SK-N-SH (cell line): Measurements from ENCODE around the gene FHDC1. TPM values are rescaled to one million over a fixed set of nuclear protein-coding genes. Genes with fewer than 3 reads are reported as not detected.

Experiments
- CTCF ChIA-PET: fragments of 300-600, 350-600 bp; formaldehyde crosslinking; extraction: SDS; loops from one replicate; lab custom pipeline; 2021; lab: Yijun Ruan, JAX
- POLR2A ChIA-PET: fragments of 350-600 bp; sonication (Branson Sonifier 250); formaldehyde crosslinking; extraction: SDS; loops from one replicate; lab custom pipeline; 2020; ENCODE audit warnings: antibody characterized with exemption, inconsistent platforms; lab: Yijun Ruan, JAX
- DNase-seq: peaks from one replicate; pipeline ENCODE4 v3.0.0; 2012
- H2AFZ ChIP-seq: fragments of 200-600 bp; sonication (generic); 2 replicates; pipeline ENCODE4 v1.8.1; 2016; ENCODE audit warnings: antibody characterized with exemption, mild to moderate bottlenecking, low read depth
- H3F3A ChIP-seq: fragments of 200-600 bp; sonication (generic); replicated peaks from 2 replicates; pipeline ENCODE3; 2016; ENCODE audit warnings: antibody characterized with exemption, mild to moderate bottlenecking; ENCODE audit not compliant: insufficient read depth
- H3K27ac ChIP-seq, 2 experiments: fragments of 200-500 bp in 1 of 2; fragments of 200-600 bp in 1 of 2; sonication (Bioruptor generic) in 1 of 2; sonication (generic), shearing (Covaris generic) in 1 of 2; 2 replicates each; pipeline versions ENCODE4 v1.5.1 to v1.6.1; 2014 to 2016; ENCODE audit warnings: low read depth in 2 of 2, inconsistent platforms in 1 of 2, low read length in 1 of 2, mild to moderate bottlenecking in 1 of 2, mixed read lengths in 1 of 2
- H3K27me3 ChIP-seq: fragments of 200-600 bp; sonication (generic), shearing (Covaris generic); 2 replicates; pipeline ENCODE4 v1.6.1; 2016; ENCODE audit warnings: mixed run types; ENCODE audit not compliant: insufficient read depth
- H3K36me3 ChIP-seq, 2 experiments: fragments of 200-500 bp in 1 of 2; fragments of 200-600 bp in 1 of 2; sonication (Bioruptor generic) in 1 of 2; sonication (generic) in 1 of 2; replicated peaks in 1 of 2; 2 replicates each; pipeline versions ENCODE3 to v1.5.1; 2014 to 2016; ENCODE audit warnings: low read length in 1 of 2, mild to moderate bottlenecking in 1 of 2; ENCODE audit not compliant: insufficient read depth in 2 of 2, control insufficient read depth in 1 of 2
- H3K4me1 ChIP-seq, 2 experiments: fragments of 200-500 bp in 1 of 2; fragments of 200-600 bp in 1 of 2; sonication (Bioruptor generic) in 1 of 2; sonication (generic), shearing (Covaris generic) in 1 of 2; 2 replicates each; pipeline versions ENCODE4 v1.5.1 to v1.6.1; 2014 to 2016; ENCODE audit warnings: low read depth in 1 of 2, low read length in 1 of 2, mixed run types in 1 of 2; ENCODE audit not compliant: insufficient read depth in 2 of 2, control insufficient read depth in 1 of 2
- H3K4me2 ChIP-seq: fragments of 200-600 bp; sonication (generic), shearing (Covaris generic); 2 replicates; pipeline ENCODE4 v1.6.1; 2017; ENCODE audit warnings: mixed run types
- H3K4me3 ChIP-seq, 2 experiments: fragments of 200-500 bp in 1 of 2; fragments of 200-600 bp in 1 of 2; sonication (Bioruptor generic) in 1 of 2; sonication (generic), shearing (Covaris generic) in 1 of 2; 2 replicates each; pipeline versions ENCODE4 v1.5.1 to v1.8.1; 2014 to 2016; ENCODE audit warnings: low read depth in 2 of 2, inconsistent platforms in 1 of 2, low read length in 1 of 2, mild to moderate bottlenecking in 1 of 2, mixed read lengths in 1 of 2, moderate library complexity in 1 of 2
- H3K79me2 ChIP-seq: fragments of 200-600 bp; sonication (generic); 2 replicates; pipeline ENCODE4 v1.8.1; 2017; ENCODE audit warnings: mild to moderate bottlenecking; ENCODE audit not compliant: insufficient read depth
- H3K9ac ChIP-seq: fragments of 200-600 bp; sonication (generic); 2 replicates; pipeline ENCODE4 v1.6.1; 2017; ENCODE audit warnings: mixed run types
- H3K9me2 ChIP-seq: fragments of 200-600 bp; sonication (generic); 2 replicates; pipeline ENCODE4 v1.6.1; 2017; ENCODE audit warnings: mixed run types
- H3K9me3 ChIP-seq: fragments of 200-600 bp; sonication (generic); 2 replicates; pipeline ENCODE4 v1.6.1; 2017; ENCODE audit warnings: mixed run types, mild to moderate bottlenecking, moderate library complexity
- H4K20me1 ChIP-seq: fragments of 200-600 bp; sonication (generic); 2 replicates; pipeline ENCODE4 v1.6.1; 2017; ENCODE audit warnings: mild to moderate bottlenecking, mixed run types; ENCODE audit not compliant: insufficient read depth
- CHD2 ChIP-seq: fragments of 150-350 bp; IDR thresholded peaks from 2 replicates; pipeline ENCODE4 v1.6.1; 2018; ENCODE audit warnings: low read length; ENCODE audit not compliant: partially characterized antibody
- ELF1 ChIP-seq: IDR thresholded peaks from 2 replicates; pipeline ENCODE4 v1.4.0; 2012
- EP300 ChIP-seq, 2 experiments: IDR thresholded peaks; 2 replicates each; pipeline versions ENCODE4 v1.4.0 to v1.6.1; 2012; ENCODE audit warnings: borderline replicate concordance in 1 of 2, low read depth in 1 of 2, low read length in 1 of 2
- EZH2phosphoT487 ChIP-seq: fragments of 200-600 bp; sonication (generic); IDR thresholded peaks from 2 replicates; pipeline ENCODE4 v1.6.1; 2017; ENCODE audit warnings: low read depth, mixed run types, mild to moderate bottlenecking, antibody characterized with exemption, moderate library complexity, borderline replicate concordance
- FOSL2 ChIP-seq: IDR thresholded peaks from 2 replicates; pipeline ENCODE4 v1.4.0; 2012; ENCODE audit warnings: low read depth, mild to moderate bottlenecking, moderate library complexity, borderline replicate concordance
- FOXM1 ChIP-seq: IDR thresholded peaks from 2 replicates; pipeline ENCODE4 v1.4.0; 2012; ENCODE audit warnings: low read depth, mild to moderate bottlenecking
- GABPA ChIP-seq: IDR thresholded peaks from 2 replicates; pipeline ENCODE4 v1.4.0; 2012; ENCODE audit warnings: low read depth, mild to moderate bottlenecking
- MEF2A ChIP-seq: IDR thresholded peaks from 2 replicates; pipeline ENCODE4 v1.4.0; 2012; ENCODE audit warnings: low read depth, borderline replicate concordance
- MXI1 ChIP-seq: IDR thresholded peaks from 2 replicates; pipeline ENCODE4 v1.6.1; 2012; ENCODE audit warnings: mild to moderate bottlenecking, low read depth, low read length, improper control_type of control experiment
- NFIC ChIP-seq: IDR thresholded peaks from 2 replicates; pipeline ENCODE4 v1.4.0; 2012; ENCODE audit warnings: borderline replicate concordance
- POLR2AphosphoS5 ChIP-seq: IDR thresholded peaks from 2 replicates; pipeline ENCODE4 v1.6.1; 2012; ENCODE audit warnings: low read depth, low read length
- RFX5 ChIP-seq: IDR thresholded peaks from 2 replicates; pipeline ENCODE4 v1.6.1; 2012; ENCODE audit warnings: mild to moderate bottlenecking, improper control_type of control experiment, low read length
- SIN3A ChIP-seq: IDR thresholded peaks from 2 replicates; pipeline ENCODE4 v1.6.1; 2012; ENCODE audit warnings: low read depth, mild to moderate bottlenecking, low read length, moderate library complexity, borderline replicate concordance
- SMC3 ChIP-seq: IDR thresholded peaks from 2 replicates; pipeline ENCODE4 v1.6.1; 2012; ENCODE audit warnings: low read depth, low read length, improper control_type of control experiment
- YY1 ChIP-seq: IDR thresholded peaks from 2 replicates; pipeline ENCODE4 v1.4.0; 2012; ENCODE audit warnings: low read depth, mild to moderate bottlenecking
- WGBS: methylation state at CpG from one replicate; pipeline ENCODE4 v1.1.6; 2017; ENCODE audit warnings: low lambda C conversion rate; 5-methylcytosine and 5-hydroxymethylcytosine counted together
- polyA plus RNA-seq, 3 experiments: library from polyadenylated mRNA; depleted of rRNA; stranded (reverse); fragments of >200 nt; gene quantifications; 2 replicates each; pipeline ENCODE4 v1.2.3, GENCODE V29; 2012
- TF ChIP-seq, protein P1 (sequence below): IDR thresholded peaks from 2 replicates; pipeline ENCODE4 v1.4.0; 2012; ENCODE audit warnings: low read depth, borderline replicate concordance
- TF ChIP-seq, protein P2 (sequence below): fragments of 150-350 bp; IDR thresholded peaks from 2 replicates; pipeline ENCODE4 v1.6.1; 2017; ENCODE audit warnings: antibody characterized with exemption, low read length, low read depth, borderline replicate concordance
- TF ChIP-seq, protein P3 (sequence below): IDR thresholded peaks from 2 replicates; pipeline ENCODE4; 2012
- TF ChIP-seq, protein P4 (sequence below): fragments of 150-350 bp; IDR thresholded peaks from 2 replicates; pipeline ENCODE4 v1.6.1; 2016; ENCODE audit warnings: mild to moderate bottlenecking, low read depth, low read length
- TF ChIP-seq, protein P5 (sequence below): fragments of 200-600 bp; sonication (generic); IDR thresholded peaks from 2 replicates; pipeline ENCODE4 v1.6.1; 2017; ENCODE audit warnings: antibody characterized with exemption, mild to moderate bottlenecking, moderate library complexity

FHDC1 gene
- polyA plus RNA-seq, 1 of the 3 experiments (the other 2 are of a cell fraction) = 0.02 TPM

DNA sequence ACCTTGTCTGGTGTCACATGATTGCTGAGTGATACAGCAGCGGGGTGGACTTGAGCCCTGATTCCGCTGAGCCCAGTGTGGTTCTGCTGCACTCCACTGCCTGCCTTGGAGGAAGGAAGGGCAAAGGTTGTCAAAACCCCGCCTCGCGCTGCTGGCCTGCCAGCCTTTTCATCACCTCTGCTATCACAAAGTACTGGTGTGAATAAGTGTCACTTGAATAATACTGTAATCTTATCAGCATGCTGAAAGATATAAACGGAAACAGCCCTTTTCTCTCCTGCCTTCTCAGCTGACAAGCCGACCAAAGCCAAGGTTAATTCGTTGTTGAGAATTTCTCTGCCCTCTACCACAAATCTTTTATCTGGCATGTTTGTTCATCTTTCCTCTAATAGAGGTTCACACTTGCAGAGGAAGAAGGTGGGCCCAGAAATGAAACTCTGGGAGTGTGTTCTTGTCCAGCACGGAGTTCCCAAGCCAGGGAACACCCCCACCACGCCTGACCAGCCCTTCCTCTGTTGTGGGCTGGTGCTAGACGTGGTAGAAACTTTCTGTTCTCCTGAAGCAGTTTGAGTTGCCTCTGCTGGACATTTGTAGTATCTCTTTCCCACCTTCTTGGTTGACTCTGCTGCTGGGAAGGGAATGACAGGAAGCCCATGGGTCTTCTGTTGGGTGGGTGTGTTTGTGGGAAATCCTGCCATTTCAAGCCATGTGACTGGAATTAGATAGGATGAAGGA lies 21.5 kb downstream of the FHDC1 start:
- H3K9me2 ChIP-seq = no peaks in the 10 kb centered on the region
- no peak for TF ChIP-seq MEF2A
- no peak for TF ChIP-seq EZH2phosphoT487
- TF ChIP-seq, protein P1, sequence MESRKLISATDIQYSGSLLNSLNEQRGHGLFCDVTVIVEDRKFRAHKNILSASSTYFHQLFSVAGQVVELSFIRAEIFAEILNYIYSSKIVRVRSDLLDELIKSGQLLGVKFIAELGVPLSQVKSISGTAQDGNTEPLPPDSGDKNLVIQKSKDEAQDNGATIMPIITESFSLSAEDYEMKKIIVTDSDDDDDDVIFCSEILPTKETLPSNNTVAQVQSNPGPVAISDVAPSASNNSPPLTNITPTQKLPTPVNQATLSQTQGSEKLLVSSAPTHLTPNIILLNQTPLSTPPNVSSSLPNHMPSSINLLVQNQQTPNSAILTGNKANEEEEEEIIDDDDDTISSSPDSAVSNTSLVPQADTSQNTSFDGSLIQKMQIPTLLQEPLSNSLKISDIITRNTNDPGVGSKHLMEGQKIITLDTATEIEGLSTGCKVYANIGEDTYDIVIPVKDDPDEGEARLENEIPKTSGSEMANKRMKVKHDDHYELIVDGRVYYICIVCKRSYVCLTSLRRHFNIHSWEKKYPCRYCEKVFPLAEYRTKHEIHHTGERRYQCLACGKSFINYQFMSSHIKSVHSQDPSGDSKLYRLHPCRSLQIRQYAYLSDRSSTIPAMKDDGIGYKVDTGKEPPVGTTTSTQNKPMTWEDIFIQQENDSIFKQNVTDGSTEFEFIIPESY = no peak
- no peak for TF ChIP-seq SIN3A
- TF ChIP-seq, protein P2, sequence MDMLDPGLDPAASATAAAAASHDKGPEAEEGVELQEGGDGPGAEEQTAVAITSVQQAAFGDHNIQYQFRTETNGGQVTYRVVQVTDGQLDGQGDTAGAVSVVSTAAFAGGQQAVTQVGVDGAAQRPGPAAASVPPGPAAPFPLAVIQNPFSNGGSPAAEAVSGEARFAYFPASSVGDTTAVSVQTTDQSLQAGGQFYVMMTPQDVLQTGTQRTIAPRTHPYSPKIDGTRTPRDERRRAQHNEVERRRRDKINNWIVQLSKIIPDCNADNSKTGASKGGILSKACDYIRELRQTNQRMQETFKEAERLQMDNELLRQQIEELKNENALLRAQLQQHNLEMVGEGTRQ = no peak
- no peaks in the 10 kb centered on the region for H4K20me1 ChIP-seq
- no peak overlapping the region for H3K27ac ChIP-seq
- POLR2A ChIA-PET = no interaction called here
- H3K4me2 ChIP-seq = no peak overlapping the region
- H3K79me2 ChIP-seq = no peaks in the 10 kb centered on the region
- 80% methylated on average over 11 of the region's 11 CpGs for WGBS
- no peaks in the 10 kb centered on the region for H3K9me3 ChIP-seq
- no peak overlapping the region for H3K9ac ChIP-seq
- no peak overlapping the region for H2AFZ ChIP-seq
- H3K4me3 ChIP-seq = no peak overlapping the region
- CTCF ChIA-PET = no interaction called here
- no peaks in the 10 kb centered on the region for H3K36me3 ChIP-seq
- H3K27me3 ChIP-seq = no peaks in the 10 kb centered on the region; the same call in 1 of the 2 replicates
- peaks cover 0 to 4% of the 10 kb centered on the region in 2 experiments; a peak in 1 of 4 replicates for H3K4me1 ChIP-seq
- no peak for DNase-seq
- no peaks in the 10 kb centered on the region for H3F3A ChIP-seq

DNA sequence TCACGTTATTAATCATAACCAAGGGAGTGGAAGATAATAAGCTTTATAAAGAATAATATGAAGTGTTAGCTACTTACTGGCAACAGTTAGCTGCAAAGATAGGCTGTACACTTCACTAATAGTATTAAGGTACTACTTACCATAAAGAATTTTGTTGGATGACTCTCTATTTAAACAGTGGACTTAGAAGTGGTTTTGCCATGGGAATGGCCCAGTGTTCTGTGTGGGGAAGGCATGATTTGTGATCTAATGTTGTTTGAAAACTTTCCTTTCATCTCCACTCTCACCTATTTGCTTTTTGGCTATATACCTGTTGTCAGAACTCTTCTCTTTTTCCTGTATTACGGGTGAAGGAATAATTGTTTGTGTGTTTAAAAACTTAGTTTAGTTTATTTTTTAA lies 23.0 kb downstream of the FHDC1 start:
- H3K27me3 ChIP-seq = no peaks in the 10 kb centered on the region; the same call in 1 of the 2 replicates
- H3K9me2 ChIP-seq = no peaks in the 10 kb centered on the region
- H3F3A ChIP-seq = no peaks in the 10 kb centered on the region
- DNase-seq = no peak
- WGBS = 73% methylated on average over 2 of the region's 2 CpGs
- no peak overlapping the region for H2AFZ ChIP-seq
- ChIA-PET CTCF (interaction anchor here (0.9 kb wide), 1 partner anchor 24 kb away, joined by 3 read pairs; no protein-coding TSS in a partner anchor), POLR2A (no interaction called here)
- H3K4me1 ChIP-seq = peaks cover 0 to 4% of the 10 kb centered on the region in 2 experiments; a peak in 1 of 4 replicates
- H3K4me3 ChIP-seq = no peak overlapping the region
- H3K36me3 ChIP-seq = no peaks in the 10 kb centered on the region
- no peak overlapping the region for H3K9ac ChIP-seq
- H3K79me2 ChIP-seq = no peaks in the 10 kb centered on the region
- H3K9me3 ChIP-seq = no peaks in the 10 kb centered on the region
- H3K4me2 ChIP-seq = no peak overlapping the region
- no peaks in the 10 kb centered on the region for H4K20me1 ChIP-seq
- H3K27ac ChIP-seq = no peak overlapping the region
- TF ChIP-seq YY1 = no peak
- no peak for TF ChIP-seq EP300 (IDR thresholded peaks at IDR 0.05; ENCODE audit: borderline replicate concordance in 1 of 2, low read depth in 1 of 2, low read length in 1 of 2)
- TF ChIP-seq, protein P3, sequence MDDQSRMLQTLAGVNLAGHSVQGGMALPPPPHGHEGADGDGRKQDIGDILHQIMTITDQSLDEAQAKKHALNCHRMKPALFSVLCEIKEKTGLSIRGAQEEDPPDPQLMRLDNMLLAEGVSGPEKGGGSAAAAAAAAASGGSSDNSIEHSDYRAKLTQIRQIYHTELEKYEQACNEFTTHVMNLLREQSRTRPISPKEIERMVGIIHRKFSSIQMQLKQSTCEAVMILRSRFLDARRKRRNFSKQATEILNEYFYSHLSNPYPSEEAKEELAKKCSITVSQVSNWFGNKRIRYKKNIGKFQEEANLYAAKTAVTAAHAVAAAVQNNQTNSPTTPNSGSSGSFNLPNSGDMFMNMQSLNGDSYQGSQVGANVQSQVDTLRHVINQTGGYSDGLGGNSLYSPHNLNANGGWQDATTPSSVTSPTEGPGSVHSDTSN = no peak
- no peak for TF ChIP-seq RFX5
- TF ChIP-seq ELF1 = no peak
- TF ChIP-seq, protein P4, sequence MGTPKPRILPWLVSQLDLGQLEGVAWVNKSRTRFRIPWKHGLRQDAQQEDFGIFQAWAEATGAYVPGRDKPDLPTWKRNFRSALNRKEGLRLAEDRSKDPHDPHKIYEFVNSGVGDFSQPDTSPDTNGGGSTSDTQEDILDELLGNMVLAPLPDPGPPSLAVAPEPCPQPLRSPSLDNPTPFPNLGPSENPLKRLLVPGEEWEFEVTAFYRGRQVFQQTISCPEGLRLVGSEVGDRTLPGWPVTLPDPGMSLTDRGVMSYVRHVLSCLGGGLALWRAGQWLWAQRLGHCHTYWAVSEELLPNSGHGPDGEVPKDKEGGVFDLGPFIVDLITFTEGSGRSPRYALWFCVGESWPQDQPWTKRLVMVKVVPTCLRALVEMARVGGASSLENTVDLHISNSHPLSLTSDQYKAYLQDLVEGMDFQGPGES = no peak
- TF ChIP-seq, protein P5, sequence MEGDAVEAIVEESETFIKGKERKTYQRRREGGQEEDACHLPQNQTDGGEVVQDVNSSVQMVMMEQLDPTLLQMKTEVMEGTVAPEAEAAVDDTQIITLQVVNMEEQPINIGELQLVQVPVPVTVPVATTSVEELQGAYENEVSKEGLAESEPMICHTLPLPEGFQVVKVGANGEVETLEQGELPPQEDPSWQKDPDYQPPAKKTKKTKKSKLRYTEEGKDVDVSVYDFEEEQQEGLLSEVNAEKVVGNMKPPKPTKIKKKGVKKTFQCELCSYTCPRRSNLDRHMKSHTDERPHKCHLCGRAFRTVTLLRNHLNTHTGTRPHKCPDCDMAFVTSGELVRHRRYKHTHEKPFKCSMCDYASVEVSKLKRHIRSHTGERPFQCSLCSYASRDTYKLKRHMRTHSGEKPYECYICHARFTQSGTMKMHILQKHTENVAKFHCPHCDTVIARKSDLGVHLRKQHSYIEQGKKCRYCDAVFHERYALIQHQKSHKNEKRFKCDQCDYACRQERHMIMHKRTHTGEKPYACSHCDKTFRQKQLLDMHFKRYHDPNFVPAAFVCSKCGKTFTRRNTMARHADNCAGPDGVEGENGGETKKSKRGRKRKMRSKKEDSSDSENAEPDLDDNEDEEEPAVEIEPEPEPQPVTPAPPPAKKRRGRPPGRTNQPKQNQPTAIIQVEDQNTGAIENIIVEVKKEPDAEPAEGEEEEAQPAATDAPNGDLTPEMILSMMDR = no peak
- no peak for TF ChIP-seq SIN3A
- no peak for TF ChIP-seq FOSL2
- TF ChIP-seq GABPA = no peak
- TF ChIP-seq CHD2 = no peak
- TF ChIP-seq MXI1 = no peak
- TF ChIP-seq SMC3 = no peak
- no peak for TF ChIP-seq NFIC
- no peak for TF ChIP-seq POLR2AphosphoS5
- TF ChIP-seq MEF2A = no peak
- TF ChIP-seq FOXM1 = no peak
